CD4-positive, alpha-beta T cell treated with Interleukin-2 at 100 ng/mL for 4 hours (primary cell): ENCODE data around the gene NXPH2.

ENCODE experiments used
- DNase-seq: peaks from one replicate; pipeline ENCODE4 v3.0.0-alpha.2; 2020; ENCODE audit warnings: low spot score

Gene NXPH2

GRCh38 chr2:138779781-138780445 lies at the start of gene NXPH2:
Gene NXPH2 (minus strand): TSS chr2:138780390. CDS start chr2:138780241, 149 bp downstream.
- no peak for DNase-seq

GRCh38 chr2:138829326-138829919 lies 49.2 kb upstream of the NXPH2 start:
- DNase-seq: peak; percentile 8

- DNase-seq: peak; percentile 54
Measured at GRCh38 chr2:138827426-138828054, 47.4 kb upstream of the NXPH2 start.

- no peak for DNase-seq
Measured at GRCh38 chr2:138823666-138824065, 43.5 kb upstream of the NXPH2 start.

- DNase-seq: no peak
Measured at GRCh38 chr2:138819964-138820363, 39.8 kb upstream of the NXPH2 start.

- DNase-seq: no peak
Measured at GRCh38 chr2:138818556-138818955, 38.4 kb upstream of the NXPH2 start.

GRCh38 chr2:138814123-138814898 lies 34.1 kb upstream of the NXPH2 start:
- no peak for DNase-seq

- DNase-seq: no peak
Measured at GRCh38 chr2:138811431-138811830, 31.2 kb upstream of the NXPH2 start.

GRCh38 chr2:138794724-138795123 lies 14.5 kb upstream of the NXPH2 start:
- DNase-seq: no peak

GRCh38 chr2:138787053-138787666 lies 7.0 kb upstream of the NXPH2 start:
- peak; percentile 7 for DNase-seq

- no peak for DNase-seq
Measured at GRCh38 chr2:138782383-138782782, 2.2 kb upstream of the NXPH2 start.

- no peak for DNase-seq
Measured at GRCh38 chr2:138780908-138781307, 718 bp upstream of the NXPH2 start.

GRCh38 chr2:138780446-138780880 lies 273 bp upstream of the NXPH2 start:
- no peak for DNase-seq

- no peak for DNase-seq
Measured at GRCh38 chr2:138779406-138779780, 797 bp downstream of the NXPH2 start.

- DNase-seq: no peak
Measured at GRCh38 chr2:138777996-138778395, 2.2 kb downstream of the NXPH2 start.

- no peak for DNase-seq
Measured at GRCh38 chr2:138775736-138776135, 4.5 kb downstream of the NXPH2 start.

GRCh38 chr2:138771534-138771933 lies 8.7 kb downstream of the NXPH2 start:
- DNase-seq: no peak

- DNase-seq: no peak
Measured at GRCh38 chr2:138767101-138767500, 13.1 kb downstream of the NXPH2 start.

- no peak for DNase-seq
Measured at GRCh38 chr2:138766464-138766863, 13.7 kb downstream of the NXPH2 start.

- DNase-seq: no peak
Measured at GRCh38 chr2:138763971-138764370, 16.2 kb downstream of the NXPH2 start.

GRCh38 chr2:138762533-138762932 lies 17.7 kb downstream of the NXPH2 start:
- DNase-seq: no peak

GRCh38 chr2:138760676-138761075 lies 19.5 kb downstream of the NXPH2 start:
- no peak for DNase-seq
